K562 (cell line): Measurements from ENCODE around the gene CTNNB1. TPM values are rescaled to one million over a fixed set of nuclear protein-coding genes. Genes with fewer than 3 reads are reported as not detected.

ENCODE experiments used
- CBX1 ChIP-seq: sonication (generic); IDR thresholded peaks from 2 replicates; pipeline ENCODE4 v1.6.1; 2016; ENCODE audit warnings: antibody characterized with exemption, low read depth, mild to moderate bottlenecking
- CEBPB ChIP-seq: fragments of 450-650 bp; IDR thresholded peaks from 2 replicates; pipeline ENCODE4 v1.6.1; 2016; ENCODE audit warnings: missing genetic modification characterization, missing compliant biosample characterization
- CHAMP1 ChIP-seq: fragments of 450-650 bp; IDR thresholded peaks from 2 replicates; pipeline ENCODE4 v1.6.1; 2016; ENCODE audit warnings: mild to moderate bottlenecking
- CREM ChIP-seq: IDR thresholded peaks from 2 replicates; pipeline ENCODE4 v1.6.1; 2014; ENCODE audit warnings: antibody characterized with exemption, low read depth
- NRF1 ChIP-seq, 2 experiments: fragments of 450-650 bp; IDR thresholded peaks in 1 of 2; conservative IDR thresholded peaks in 1 of 2; 2 replicates each; pipeline ENCODE4 v1.6.1; 2014; ENCODE audit warnings: mild to moderate bottlenecking in 2 of 2
- RBM14 ChIP-seq: fragments of 200-400 bp; formaldehyde crosslinking; IDR thresholded peaks from 2 replicates; pipeline ENCODE4 v1.6.1; 2018; ENCODE audit warnings: low read depth, mild to moderate bottlenecking, low read length, moderate library complexity, borderline replicate concordance; ENCODE audit not compliant: insufficient read depth
- TBL1XR1 ChIP-seq, 2 experiments: IDR thresholded peaks; 2 replicates each; pipeline ENCODE4 v1.6.1; 2012; ENCODE audit warnings: improper control_type of control experiment in 2 of 2, low read length in 2 of 2, mild to moderate bottlenecking in 1 of 2
- TEAD4 ChIP-seq, 2 experiments: sonication (generic) in 1 of 2; formaldehyde crosslinking in 1 of 2; IDR thresholded peaks; 2 replicates each; pipeline versions ENCODE4 v1.6.1 to v1.8.0; 2012 to 2022; ENCODE audit warnings: borderline replicate concordance in 1 of 2, inconsistent platforms in 1 of 2, low read length in 1 of 2, mild to moderate bottlenecking in 1 of 2, missing genetic modification reagents in 1 of 2
- TSHZ1 ChIP-seq: fragments of 250-450 bp; sonication (Bioruptor Pico); IDR thresholded peaks from 2 replicates; pipeline ENCODE4 v1.4.0; 2020; ENCODE audit warnings: mild to moderate bottlenecking, moderate library complexity
- ZBTB40 ChIP-seq, 2 experiments: fragments of 450-650 bp in 1 of 2; sonication (generic) in 1 of 2; formaldehyde crosslinking in 1 of 2; IDR thresholded peaks; 2 replicates each; pipeline versions ENCODE4 v1.7.1 to v1.9.0; 2016 to 2022; ENCODE audit warnings: inconsistent platforms in 1 of 2, mild to moderate bottlenecking in 1 of 2, missing genetic modification reagents in 1 of 2
- ZNF24 ChIP-seq: fragments of 450-650 bp; IDR thresholded peaks from 2 replicates; pipeline ENCODE4 v1.6.1; 2016
- polyA plus RNA-seq, 8 experiments: library from polyadenylated mRNA; depleted of rRNA in 4 of 8; stranded (reverse) in 5 of 8; unstranded in 3 of 8; fragments of >200 nt; fragmentation: Nextera tagmentation in 2 of 8; fragmentation: Illumina TruSeq in 1 of 8; extraction: Ambion mirVana in 2 of 8; extraction: Trizol in 1 of 8; gene quantifications; 2 replicates each; pipeline versions ENCODE4 v1.2.1 to v1.2.3, GENCODE V29; 2011 to 2014; ENCODE audit warnings: inconsistent platforms in 1 of 8, missing spikeins in 1 of 8
- total RNA-seq, 7 experiments: library from RNA; depleted of rRNA in 6 of 7; stranded (reverse); fragments of >200 nt in 6 of 7; fragmentation: Illumina TruSeq in 2 of 7; extraction: Trizol in 2 of 7; gene quantifications; 2 replicates each; pipeline versions ENCODE4 v1.2.1 to v1.2.3, GENCODE V29; 2011 to 2021; ENCODE audit warnings: low replicate concordance in 1 of 7

The CTNNB1 gene
- total and polyA plus RNA-seq, 9 of the 15 experiments (the other 6 are each of a cell fraction or from before 2014, with no cell fraction given) = 44.3 to 193 (median 154) TPM

- TF ChIP-seq ZBTB40 (IDR thresholded peaks at IDR 0.05) = no peak
- no peak for TF ChIP-seq ZBTB40 (CRISPR knock-in tag; IDR thresholded peaks at IDR 0.05)
- peak; percentile 43; the same call in 1 of the 2 replicates for TF ChIP-seq CREM
- TF ChIP-seq CHAMP1 = no peak
- peak in 1 of 2 experiments; percentile 86; a peak in 2 of 4 replicates for TF ChIP-seq TBL1XR1 (IDR thresholded peaks at IDR 0.05; ENCODE audit: low read length in 2 of 2)
- no peak for TF ChIP-seq RBM14
- peak; percentile 98 for TF ChIP-seq CEBPB (tag)
- TF ChIP-seq TSHZ1 = no peak
- TF ChIP-seq TEAD4 (IDR thresholded peaks at IDR 0.05; ENCODE audit: low read length) = peak; percentile 53; the same call in 1 of the 2 replicates
- TF ChIP-seq TEAD4 (CRISPR knock-in tag; IDR thresholded peaks at IDR 0.05; ENCODE audit: borderline replicate concordance) = no peak
- TF ChIP-seq NRF1 (conservative IDR thresholded peaks at IDR 0.05 in 1 of 2, IDR thresholded peaks at IDR 0.05 in 1 of 2) = no peak
- peak; percentile 27; the same call in 1 of the 2 replicates for TF ChIP-seq CBX1
- no peak for TF ChIP-seq ZNF24
These were observed 68.8 kb downstream of the CTNNB1 start (continued) for GRCh38 chr3:41267975-41268640.
